Loucy (cell line): ENCODE results near the gene SSBP4.
A peak's percentile ranks its signal among the peaks of the same experiment; 100 is the strongest.

Experiments used
- H2AFZ ChIP-seq: fragments of 200-600 bp; sonication (generic); 2 replicates; pipeline ENCODE4 v1.6.0; 2016; ENCODE audit warnings: antibody characterized with exemption, mild to moderate bottlenecking, low read length, moderate library complexity
- H3F3A ChIP-seq: fragments of 200-600 bp; 2 replicates; pipeline ENCODE4 v1.6.0; 2016; ENCODE audit warnings: antibody characterized with exemption, low read depth, mild to moderate bottlenecking
- H3K27me3 ChIP-seq: fragments of 200-600 bp; sonication (generic); 2 replicates; pipeline ENCODE4 v1.6.1; 2014; ENCODE audit warnings: low read length, mild to moderate bottlenecking; ENCODE audit not compliant: insufficient read depth, poor library complexity, severe bottlenecking
- H3K36me3 ChIP-seq: fragments of 200-600 bp; sonication (generic); 2 replicates; pipeline ENCODE4 v1.6.1; 2016; ENCODE audit warnings: low read length; ENCODE audit not compliant: insufficient read depth
- H3K4me1 ChIP-seq: fragments of 200-600 bp; sonication (generic); 2 replicates; pipeline ENCODE4 v1.5.1; 2014; ENCODE audit warnings: low read length, mild to moderate bottlenecking; ENCODE audit not compliant: insufficient read depth, poor library complexity, severe bottlenecking
- H3K4me2 ChIP-seq: fragments of 200-600 bp; sonication (generic); 2 replicates; pipeline ENCODE4 v1.6.0; 2014; ENCODE audit warnings: antibody characterized with exemption, low read length, low read depth, mild to moderate bottlenecking; ENCODE audit not compliant: poor library complexity, severe bottlenecking
- H3K4me3 ChIP-seq: fragments of 200-600 bp; sonication (generic); 2 replicates; pipeline ENCODE4 v1.5.1; 2014; ENCODE audit warnings: low read length, mild to moderate bottlenecking, mixed read lengths; ENCODE audit not compliant: poor library complexity, severe bottlenecking
- H3K79me2 ChIP-seq: fragments of 200-600 bp; sonication (generic); 2 replicates; pipeline ENCODE4 v1.6.1; 2014; ENCODE audit warnings: low read length; ENCODE audit not compliant: insufficient read depth
- H3K9ac ChIP-seq: fragments of 200-600 bp; sonication (generic); 2 replicates; pipeline ENCODE4 v1.6.0; 2014; ENCODE audit warnings: mild to moderate bottlenecking, low read depth, low read length, moderate library complexity; ENCODE audit not compliant: poor library complexity, severe bottlenecking
- H3K9me2 ChIP-seq: fragments of 200-600 bp; sonication (generic); replicated peaks from 2 replicates; pipeline ENCODE4 v1.6.1; 2016; ENCODE audit warnings: low read depth, low read length, mixed read lengths
- H3K9me3 ChIP-seq: fragments of 200-600 bp; sonication (generic); 2 replicates; pipeline ENCODE4 v1.6.1; 2014; ENCODE audit warnings: mild to moderate bottlenecking, antibody characterized with exemption, low read length, low read depth; ENCODE audit not compliant: insufficient read depth
- H4K20me1 ChIP-seq: fragments of 200-600 bp; sonication (generic); 2 replicates; pipeline ENCODE4 v1.6.0; 2014; ENCODE audit warnings: antibody characterized with exemption, low read length, mild to moderate bottlenecking; ENCODE audit not compliant: insufficient read depth, poor library complexity, severe bottlenecking
- CTCF ChIP-seq: fragments of 200-600 bp; sonication (generic); conservative IDR thresholded peaks from 2 replicates; pipeline ENCODE4 v1.5.1; 2014; ENCODE audit warnings: mild to moderate bottlenecking, antibody characterized with exemption, low read length
- EZH2phosphoT487 ChIP-seq: fragments of 200-600 bp; IDR thresholded peaks from 2 replicates; pipeline ENCODE4 v1.6.1; 2018; ENCODE audit warnings: antibody characterized with exemption, mild to moderate bottlenecking, moderate library complexity, borderline replicate concordance

The SSBP4 gene

GRCh38 chr19:18408053-18408476 is 11.1 kb upstream of the SSBP4 start:
- no peaks in the 10 kb centered on the region for H3K9me2 ChIP-seq
- no peaks in the 10 kb centered on the region for H3K79me2 ChIP-seq
- peaks cover 4% of the 10 kb centered on the region for H3K4me1 ChIP-seq
- peak overlapping the region; percentile 89 for H2AFZ ChIP-seq
- TF ChIP-seq CTCF (peak; percentile 77), EZH2phosphoT487 (no peak)
- H3K9ac ChIP-seq: peak overlapping the region; percentile 39
- H3K9me3 ChIP-seq: no peaks in the 10 kb centered on the region
- no peaks in the 10 kb centered on the region for H3K36me3 ChIP-seq
- H3F3A ChIP-seq: no peaks in the 10 kb centered on the region
- H3K27me3 ChIP-seq: no peaks in the 10 kb centered on the region
- peak overlapping the region; percentile 6 for H3K4me3 ChIP-seq
- H4K20me1 ChIP-seq: no peaks in the 10 kb centered on the region
- H3K4me2 ChIP-seq: peak overlapping the region; percentile 60

- Histone ChIP-seq H3K9me3 (no peaks in the 10 kb centered on the region), H3K4me2 (no peak overlapping the region), H2AFZ (no peak overlapping the region), H3F3A (peaks cover 17% of the 10 kb centered on the region; the same call in 1 of the 2 replicates), H4K20me1 (no peaks in the 10 kb centered on the region), H3K9me2 (no peaks in the 10 kb centered on the region), H3K36me3 (no peaks in the 10 kb centered on the region), H3K9ac (no peak overlapping the region), H3K4me1 (peaks cover 40% of the 10 kb centered on the region), H3K79me2 (no peaks in the 10 kb centered on the region), H3K27me3 (no peaks in the 10 kb centered on the region), H3K4me3 (no peak overlapping the region)
- TF ChIP-seq CTCF (no peak), EZH2phosphoT487 (no peak)
These were observed 6.5 kb upstream of the SSBP4 start for GRCh38 chr19:18412610-18413239.

GRCh38 chr19:18414504-18415177 is 4.6 kb upstream of the SSBP4 start:
- TF ChIP-seq CTCF (no peak), EZH2phosphoT487 (no peak)
- Histone ChIP-seq H3K36me3 (no peaks in the 10 kb centered on the region), H2AFZ (peak overlapping the region; percentile 66; the same call in 1 of the 2 replicates), H3K4me2 (peak overlapping the region; percentile 88), H3K9me3 (no peaks in the 10 kb centered on the region), H3K79me2 (peaks cover 3% of the 10 kb centered on the region), H3K27me3 (no peaks in the 10 kb centered on the region), H3K9ac (peak overlapping the region; percentile 86), H3K9me2 (no peaks in the 10 kb centered on the region), H3F3A (peaks cover 17% of the 10 kb centered on the region; the same call in 1 of the 2 replicates), H3K4me1 (peaks cover 49% of the 10 kb centered on the region), H3K4me3 (peak overlapping the region; percentile 80), H4K20me1 (no peaks in the 10 kb centered on the region)
